B cell (primary cell): ENCODE measurements around the gene DNAJC7. TPM values are rescaled to one million over a fixed set of nuclear protein-coding genes. Genes with fewer than 3 reads are reported as not detected.
"Not testable (repeated sequence)": the region's sequence is repeated elsewhere in the genome, so short reads cannot be mapped to it uniquely, and the experiment has no call there.

Source experiments
- ATAC-seq: fragments of 200-7000 bp; cut with Tn5 transposase; one replicate; pipeline ENCODE4 v1.10.0; 2021; ENCODE audit warnings: low read depth, mild to moderate bottlenecking, moderate number of reproducible peaks, moderate library complexity
- CTCF ChIA-PET: fragments of 350-600 bp; sonication (Branson Sonifier 250); formaldehyde crosslinking; loops from one replicate; lab custom pipeline; 2021; ENCODE audit warnings: antibody characterized with exemption, inconsistent platforms; lab: Charles Lee
- POLR2A ChIA-PET: fragments of 350-600 bp; sonication (Branson Sonifier 250); formaldehyde crosslinking; loops from one replicate; lab custom pipeline; 2021; ENCODE audit warnings: antibody characterized with exemption; lab: Charles Lee
- DNase-seq: peaks from one replicate; pipeline ENCODE4 v3.0.0; 2013
- H2AFZ ChIP-seq: 2 replicates; pipeline ENCODE4 v1.6.1; 2012; ENCODE audit warnings: mild to moderate bottlenecking, low read depth, low read length; ENCODE audit not compliant: insufficient read depth, poor library complexity, severe bottlenecking
- H3K27ac ChIP-seq, 2 donors: 1 replicate in 1 of 2; 2 replicates in 1 of 2; pipeline ENCODE4 v1.5.1; 2012 to 2013; ENCODE audit warnings: low read length in 2 of 2, mild to moderate bottlenecking in 2 of 2, moderate library complexity in 1 of 2
- H3K27me3 ChIP-seq, 4 experiments: fragments of 200-600 bp in 1 of 4; sonication (generic) in 1 of 4; replicated peaks in 1 of 4; 1 replicate in 2 of 4; 2 replicates in 2 of 4; pipeline versions ENCODE4 v1.6.1 to v1.7.0; 2013 to 2016; ENCODE audit warnings: low read length in 3 of 4, mild to moderate bottlenecking in 2 of 4, mixed read lengths in 1 of 4, moderate library complexity in 1 of 4; ENCODE audit not compliant: insufficient read depth in 4 of 4, control insufficient read depth in 3 of 4; ENCODE audit errors: control extremely low read depth in 1 of 4
- H3K36me3 ChIP-seq, 2 experiments: replicated peaks in 1 of 2; 1 replicate in 1 of 2; 2 replicates in 1 of 2; pipeline versions ENCODE4 v1.6.1 to v1.7.1; 2013; ENCODE audit warnings: low read length in 1 of 2; ENCODE audit not compliant: insufficient read depth in 2 of 2, control insufficient read depth in 1 of 2; ENCODE audit errors: control extremely low read depth in 1 of 2, extremely low read depth in 1 of 2
- H3K4me1 ChIP-seq, 2 donors: fragments of 200-600 bp in 1 of 2; sonication (generic) in 1 of 2; 1 replicate in 1 of 2; 2 replicates in 1 of 2; pipeline versions ENCODE4 v1.5.1 to v1.6.1; 2013 to 2017; ENCODE audit warnings: low read length in 2 of 2; ENCODE audit not compliant: control insufficient read depth in 2 of 2, insufficient read depth in 2 of 2
- H3K4me2 ChIP-seq: replicated peaks from 2 replicates; pipeline ENCODE3; 2012; ENCODE audit warnings: mild to moderate bottlenecking, low read depth, low read length; ENCODE audit not compliant: poor library complexity, severe bottlenecking
- H3K4me3 ChIP-seq, 5 experiments: fragments of 200-600 bp in 1 of 5; sonication (generic) in 1 of 5; 1 replicate in 3 of 5; 2 replicates in 2 of 5; pipeline versions ENCODE4 v1.5.1 to v1.7.0; 2011 to 2016; ENCODE audit warnings: low read length in 4 of 5, mild to moderate bottlenecking in 4 of 5, low read depth in 2 of 5, control low read depth in 1 of 5, moderate library complexity in 1 of 5; ENCODE audit not compliant: insufficient read depth in 1 of 5; ENCODE audit errors: control extremely low read depth in 1 of 5, extremely low read depth in 1 of 5
- H3K79me2 ChIP-seq: fragments of 200-600 bp; sonication (generic); one replicate; pipeline ENCODE4 v1.6.0; 2016; ENCODE audit warnings: low read length; ENCODE audit not compliant: control insufficient read depth, insufficient read depth
- H3K9ac ChIP-seq: fragments of 200-600 bp; sonication (generic); 2 replicates; pipeline ENCODE4 v1.6.1; 2017; ENCODE audit warnings: mild to moderate bottlenecking, low read length, moderate library complexity
- H3K9me3 ChIP-seq, 3 donors: one replicate each; pipeline versions ENCODE4 v1.6.1 to v1.7.1; 2013; ENCODE audit warnings: low read length in 2 of 3; ENCODE audit not compliant: control insufficient read depth in 2 of 3, insufficient read depth in 1 of 3; ENCODE audit errors: control extremely low read depth in 1 of 3
- H4K20me1 ChIP-seq: 2 replicates; pipeline ENCODE4 v1.6.0; 2012; ENCODE audit warnings: mild to moderate bottlenecking, low read length; ENCODE audit not compliant: insufficient read depth, control insufficient read depth, poor library complexity, severe bottlenecking
- H3K27ac Mint-ChIP-seq: one replicate; pipeline ENCODE4 v1.8.0; 2021; ENCODE audit warnings: mixed read lengths
- H3K27me3 Mint-ChIP-seq: one replicate; pipeline ENCODE4 v1.8.0; 2021; ENCODE audit warnings: mixed read lengths
- H3K4me1 Mint-ChIP-seq: one replicate; pipeline ENCODE4 v1.8.0; 2021; ENCODE audit warnings: mixed read lengths
- H3K4me3 Mint-ChIP-seq: one replicate; pipeline ENCODE4 v1.8.0; 2021; ENCODE audit warnings: mixed read lengths
- H3K9me3 Mint-ChIP-seq: one replicate; pipeline ENCODE4 v1.8.0; 2022; ENCODE audit warnings: mixed read lengths; ENCODE audit not compliant: insufficient read depth
- CTCF ChIP-seq: fragments of 200-600 bp; IDR thresholded peaks from one replicate; pipeline ENCODE4 v1.8.0; 2022; ENCODE audit warnings: antibody characterized with exemption, mild to moderate bottlenecking
- EZH2 ChIP-seq: IDR thresholded peaks from 2 replicates; pipeline ENCODE4 v1.6.1; 2012; ENCODE audit warnings: borderline replicate concordance, low read depth, mild to moderate bottlenecking, moderate library complexity, low read length; ENCODE audit not compliant: insufficient read depth, poor library complexity, severe bottlenecking
- WGBS: methylation state at CpG from one replicate; pipeline ENCODE4 v1.1.5; 2013; ENCODE audit warnings: missing lambda C conversion rate; ENCODE audit not compliant: insufficient coverage; 5-methylcytosine and 5-hydroxymethylcytosine counted together
- intact Hi-C: fragments of 100-400 bp; cut with micrococcal nuclease; formaldehyde crosslinking; loops from one replicate; pipeline ENCODE4 v1.10.0; 2022
- polyA plus RNA-seq: library from polyadenylated mRNA; depleted of rRNA; stranded (reverse); fragments of >200 nt; gene quantifications from 2 replicates; pipeline ENCODE4 v1.2.3, GENCODE V29; 2012
- total RNA-seq, 2 donors: library from RNA; stranded (reverse); fragments of 120-200 nt in 1 of 2; gene quantifications; 1 replicate in 1 of 2; 2 replicates in 1 of 2; pipeline versions ENCODE4 v1.2.3 to v1.2.4, GENCODE V29; 2013 to 2022

Gene DNAJC7
- total and polyA plus RNA-seq, 2 donors (not counting 1 experiment from before 2014, with no cell fraction given) = 22.0 to 152 TPM

DNA sequence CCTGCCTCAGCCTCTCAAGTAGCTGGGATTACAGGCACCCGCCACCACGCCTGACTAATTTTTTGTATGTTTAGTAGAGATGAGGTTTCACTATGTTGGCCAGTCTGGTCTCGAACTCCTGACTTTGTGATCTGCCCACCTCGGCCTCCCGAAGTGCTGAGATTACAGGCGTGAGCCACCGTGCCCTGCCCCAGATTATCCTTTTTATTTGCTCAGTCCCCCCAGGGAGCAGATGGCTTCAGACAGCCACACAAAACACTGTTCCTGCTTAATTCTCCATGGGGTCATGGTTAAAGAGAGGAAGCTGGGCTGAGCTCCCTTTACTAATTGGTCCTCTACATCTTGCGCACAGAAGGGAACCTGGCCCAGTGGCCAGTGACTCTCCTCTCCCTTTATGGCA is 3.6 kb upstream of the DNAJC7 start:
- H2AFZ ChIP-seq, H3K27me3 ChIP-seq, H3K27ac ChIP-seq, DNase-seq, H3K9me3 Mint-ChIP-seq, H3K9me3 ChIP-seq, H3K27me3 Mint-ChIP-seq, ATAC-seq: not testable (repeated sequence)
- Histone ChIP-seq H4K20me1 (peaks cover 15% of the 10 kb centered on the region), H3K4me1 (peaks cover 40 to 49% of the 10 kb centered on the region in 2 donors), H3K36me3 (peaks cover 0 to 26% of the 10 kb centered on the region in 2 experiments), H3K4me3 (peak overlapping the region in 2 of 5 experiments; percentile 65 to 68), H3K4me2 (peak overlapping the region; percentile 81), H3K9ac (peak overlapping the region; percentile 76), H3K79me2 (peaks cover 60% of the 10 kb centered on the region)
- ChIA-PET POLR2A (interaction anchor here (1.0 to 1.3 kb wide), 2 partner anchors 55 to 58 kb away, joined by 7 to 11 read pairs; partner anchors contain the start of gene CNP), CTCF (interaction anchor here (1.0 to 8.2 kb wide), 10 partner anchors 21 to 174 kb away, joined by 3 to 90 read pairs (median 4); partner anchors contain the start of genes CNP, DHX58, GHDC and ODAD4)
- H3K4me1 Mint-ChIP-seq = peaks cover 59% of the 10 kb centered on the region
- intact Hi-C loops = loop anchor here (1.0 kb wide), 2 partner anchors 91 to 95 kb away; partner anchors contain the start of gene ODAD4
- H3K27ac Mint-ChIP-seq = peak overlapping the region; percentile 74
- 98% methylated on average over 5 of the region's 8 CpGs for WGBS
- H3K4me3 Mint-ChIP-seq = peak overlapping the region; percentile 91

- Histone ChIP-seq H3K4me2 (peak within 1 kb of the TSS; percentile 81), H3K4me3 (peak within 1 kb of the TSS; percentile 65 to 87 (median 73)), H3K36me3 (peaks cover 0 to 26% of the 10 kb centered on the region in 2 experiments), H3K79me2 (peaks cover 71% of the 10 kb centered on the region), H4K20me1 (peaks cover 7% of the 10 kb centered on the region), H3K27me3 (no peaks in the 10 kb centered on the region), H3K4me1 (peaks cover 46 to 53% of the 10 kb centered on the region in 2 donors), H3K9ac (peak within 1 kb of the TSS; percentile 76), H2AFZ (peak within 1 kb of the TSS; percentile 83), H3K9me3 (no peaks in the 10 kb centered on the region), H3K27ac (peak within 1 kb of the TSS; percentile 28 to 78)
- DNase-seq (peak; percentile 93), ATAC-seq (peak; percentile 77)
- ChIA-PET POLR2A (interaction anchor here (0.5 to 1.3 kb wide), 7 partner anchors 29 to 330 kb away, joined by 3 to 11 read pairs (median 5); partner anchors contain the start of gene CNP), CTCF (interaction anchor here (0.9 to 8.2 kb wide), 21 partner anchors 10 to 175 kb away, joined by 3 to 90 read pairs (median 4); partner anchors contain the start of genes CNP, DHX58, GHDC and ODAD4)
- intact Hi-C loops = loop anchor here (1.0 to 5.0 kb wide), 3 partner anchors 89 to 1202 kb away; partner anchors contain the start of gene ODAD4
- Mint-ChIP-seq H3K27me3 (no peaks in the 10 kb centered on the region), H3K9me3 (no peaks in the 10 kb centered on the region), H3K27ac (peak within 1 kb of the TSS; percentile 83), H3K4me3 (peak within 1 kb of the TSS; percentile 100), H3K4me1 (peaks cover 64% of the 10 kb centered on the region)
- WGBS = 8% methylated on average over 48 of the region's 49 CpGs
- no peak for TF ChIP-seq EZH2
- TF ChIP-seq CTCF = peak; percentile 89
Measured at GRCh38 chr17:42019509-42020404, 2.5 kb upstream of the DNAJC7 start, which contains the start of gene NKIRAS2. NKIRAS2 (plus strand) TSS chr17:42020090; CDS start chr17:42021578, 1,488 bp downstream.
